Measurements from ENCODE around the gene SIGLEC9.
"Not testable (repeated sequence)": the region's sequence is repeated elsewhere in the genome, so short reads cannot be mapped to it uniquely, and the experiment has no call there.

Gene SIGLEC9

DNA sequence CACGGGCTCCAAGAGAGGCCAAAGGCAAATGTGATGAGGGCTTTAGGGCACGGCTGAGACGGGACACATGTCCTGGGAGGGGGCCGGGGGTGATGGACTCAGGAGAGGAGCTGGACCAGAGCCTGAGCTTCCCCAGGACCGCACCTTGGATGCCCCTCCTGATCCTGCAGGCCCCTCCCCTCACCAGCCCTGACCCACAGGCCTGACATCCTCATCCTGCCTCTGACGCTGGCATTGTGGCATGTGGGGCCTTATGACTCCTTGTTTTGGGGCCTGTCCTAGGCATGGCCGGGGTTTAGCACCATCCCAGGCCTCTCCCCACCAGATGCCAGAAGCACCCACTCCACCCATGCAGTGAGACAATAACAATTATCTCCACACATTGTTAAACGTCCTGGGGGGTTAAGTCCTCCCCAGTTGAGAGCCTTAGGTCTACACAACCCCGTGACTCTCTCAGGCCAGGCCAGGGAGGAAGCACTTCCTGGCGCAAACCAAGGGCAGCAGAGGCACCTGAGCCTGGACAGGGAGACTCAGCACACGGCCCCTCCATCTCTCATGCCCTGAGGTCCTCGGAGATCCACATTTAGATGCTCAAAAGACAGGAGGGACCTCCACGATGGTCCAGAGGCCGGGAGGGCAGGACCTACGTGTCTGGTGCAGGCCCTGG is 18.2 kb downstream of the SIGLEC9 start:
- in situ Hi-C loops (cut with MboI; ENCODE audit: low sequenced_read_pairs), result not testable (repeated sequence)

DNA sequence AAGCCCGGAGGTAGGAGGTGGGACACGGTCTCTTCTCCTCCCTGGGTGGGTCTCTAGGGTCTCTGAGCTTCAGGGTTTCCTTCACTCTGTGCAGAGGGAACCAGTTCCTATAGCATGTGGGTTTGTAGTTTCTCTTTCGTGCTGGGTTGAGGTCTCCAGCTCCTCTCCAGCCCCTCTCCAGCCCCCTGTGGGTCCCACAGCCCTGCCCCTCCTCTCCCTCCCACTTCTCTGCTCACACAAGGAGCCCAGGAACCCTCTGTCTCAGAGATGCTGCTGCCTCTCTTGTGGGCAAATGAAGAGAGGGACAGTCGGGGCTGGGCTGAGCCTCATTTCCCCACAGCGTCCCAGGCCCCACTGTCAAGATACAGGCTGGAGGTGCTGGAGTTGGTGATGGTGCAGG is 18.8 kb downstream of the SIGLEC9 start:
- in situ Hi-C loops (cut with MboI; ENCODE audit: low sequenced_read_pairs), result no loop called here

DNA sequence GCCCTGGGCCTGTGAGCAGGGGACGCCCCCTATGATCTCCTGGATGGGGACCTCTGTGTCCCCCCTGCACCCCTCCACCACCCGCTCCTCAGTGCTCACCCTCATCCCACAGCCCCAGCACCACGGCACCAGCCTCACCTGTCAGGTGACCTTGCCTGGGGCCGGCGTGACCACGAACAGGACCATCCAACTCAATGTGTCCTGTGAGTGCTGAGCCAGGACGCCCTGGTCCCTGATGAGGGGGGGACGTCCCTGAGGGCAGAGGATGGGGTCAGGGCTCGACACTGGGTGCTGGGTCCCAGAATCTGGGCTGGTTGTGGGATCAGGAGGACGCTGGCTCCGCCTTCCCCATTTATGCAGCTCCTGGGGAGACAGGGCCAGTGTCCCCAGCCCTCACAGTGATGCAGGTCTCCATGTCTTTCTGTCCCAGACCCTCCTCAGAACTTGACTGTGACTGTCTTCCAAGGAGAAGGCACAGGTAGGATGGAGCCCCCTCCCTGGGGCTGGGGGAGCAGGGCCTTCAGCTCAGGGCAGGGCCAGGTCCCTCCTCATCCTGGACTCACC is 19.9 kb downstream of the SIGLEC9 start:
- in situ Hi-C loops (cut with MboI; ENCODE audit: low sequenced_read_pairs), result no loop called here

DNA sequence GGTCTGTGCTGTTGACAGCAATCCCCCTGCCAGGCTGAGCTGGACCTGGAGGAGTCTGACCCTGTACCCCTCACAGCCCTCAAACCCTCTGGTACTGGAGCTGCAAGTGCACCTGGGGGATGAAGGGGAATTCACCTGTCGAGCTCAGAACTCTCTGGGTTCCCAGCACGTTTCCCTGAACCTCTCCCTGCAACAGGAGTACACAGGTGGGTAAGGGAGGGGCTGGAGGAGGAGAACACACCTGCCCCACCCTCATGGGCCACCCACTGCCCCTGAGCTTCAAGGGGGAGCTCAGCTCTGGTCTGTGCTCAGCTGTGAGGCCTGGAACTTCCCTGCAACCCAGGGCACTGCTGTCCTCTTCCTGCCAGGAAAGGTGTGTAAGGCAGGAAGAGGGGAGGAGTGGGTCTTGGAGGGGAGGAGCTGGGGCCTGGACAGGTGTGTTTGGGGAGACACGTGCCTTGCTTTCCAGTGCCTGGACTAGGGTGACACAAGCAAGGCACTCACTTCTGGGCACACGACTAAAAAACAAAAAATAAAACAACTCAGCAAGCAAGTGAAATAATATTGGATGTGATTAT is 21.3 kb downstream of the SIGLEC9 start:
- in situ Hi-C loops (cut with MboI; ENCODE audit: low sequenced_read_pairs), result no loop called here

DNA sequence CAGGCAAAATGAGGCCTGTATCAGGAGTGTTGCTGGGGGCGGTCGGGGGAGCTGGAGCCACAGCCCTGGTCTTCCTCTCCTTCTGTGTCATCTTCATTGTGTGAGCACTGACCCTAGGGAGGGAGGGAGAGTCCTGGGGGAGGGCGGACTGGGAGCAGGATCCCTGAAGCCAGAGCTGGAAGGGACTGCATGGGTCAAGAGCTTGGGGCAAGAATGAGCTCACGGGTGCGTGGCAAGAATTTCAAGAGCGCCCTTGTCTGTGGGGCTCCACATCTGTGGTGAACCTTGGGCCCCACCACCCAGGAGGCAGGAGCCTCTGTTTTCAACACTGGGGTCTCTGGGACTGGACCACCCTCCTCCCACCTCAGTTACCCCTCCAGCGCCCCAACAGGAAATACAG is 22.0 kb downstream of the SIGLEC9 start:
- in situ Hi-C loops (cut with MboI; ENCODE audit: low sequenced_read_pairs), result no loop called here

DNA sequence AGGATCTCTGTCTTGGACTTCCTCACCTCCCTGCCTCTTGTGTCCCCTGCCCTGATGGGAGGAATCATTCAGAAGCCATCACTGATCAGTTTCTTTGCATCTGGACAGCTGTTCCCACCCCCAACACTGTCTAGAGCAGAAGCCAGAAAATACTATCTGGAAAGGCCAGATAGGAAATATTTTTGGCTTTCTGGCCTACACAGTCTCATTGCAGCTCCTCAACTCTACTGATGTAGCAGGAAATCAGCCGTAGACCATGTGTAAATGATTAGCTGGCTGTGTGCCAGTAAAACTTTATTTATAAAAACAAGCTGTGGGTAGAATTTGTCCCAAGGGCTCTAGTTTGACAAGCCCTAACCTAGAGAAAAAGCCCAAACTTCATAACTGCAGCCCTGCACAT is 23.0 kb downstream of the SIGLEC9 start:
- in situ Hi-C loops (cut with MboI; ENCODE audit: low sequenced_read_pairs), result no loop called here

DNA sequence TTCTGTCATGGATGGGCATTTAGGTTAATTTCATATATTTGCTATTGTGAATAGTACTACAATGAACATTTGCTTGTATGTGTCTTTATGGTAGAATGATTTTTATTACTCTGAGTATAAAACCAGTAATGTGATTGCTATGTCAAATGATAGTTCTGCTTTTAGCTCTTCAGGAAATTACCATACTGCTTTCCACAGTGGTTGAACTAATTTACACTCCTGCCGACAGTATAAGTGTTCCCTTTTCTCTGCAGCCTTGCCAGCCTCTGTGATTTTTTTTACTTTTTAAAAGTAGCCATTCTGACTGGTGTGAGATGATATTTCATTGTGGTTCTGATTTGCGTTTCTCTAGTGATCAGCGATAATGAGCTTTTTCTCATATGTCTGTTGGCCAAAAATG is 23.9 kb downstream of the SIGLEC9 start:
- in situ Hi-C loops (cut with MboI; ENCODE audit: low sequenced_read_pairs), result no loop called here

DNA sequence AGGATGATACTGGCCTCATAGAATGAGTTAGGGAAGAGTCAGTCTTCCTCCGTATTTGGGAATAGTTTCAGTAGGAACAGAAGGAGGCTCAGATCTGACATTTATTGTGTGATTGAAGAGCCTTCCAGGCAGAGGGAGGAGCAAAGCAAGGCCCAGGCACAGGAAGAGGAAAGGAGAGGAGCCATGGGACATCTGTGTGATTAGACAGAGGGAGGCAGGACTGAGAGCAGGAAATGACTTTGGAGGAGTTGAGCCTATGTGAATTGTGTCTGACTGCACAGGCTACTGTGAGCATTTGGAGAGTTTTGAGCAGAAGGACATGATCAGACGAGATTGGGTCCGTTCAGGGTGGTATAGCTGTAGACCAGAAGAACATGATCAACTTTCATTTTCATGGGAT is 25.9 kb downstream of the SIGLEC9 start:
- in situ Hi-C loops (cut with MboI; ENCODE audit: low sequenced_read_pairs), result no loop called here

DNA sequence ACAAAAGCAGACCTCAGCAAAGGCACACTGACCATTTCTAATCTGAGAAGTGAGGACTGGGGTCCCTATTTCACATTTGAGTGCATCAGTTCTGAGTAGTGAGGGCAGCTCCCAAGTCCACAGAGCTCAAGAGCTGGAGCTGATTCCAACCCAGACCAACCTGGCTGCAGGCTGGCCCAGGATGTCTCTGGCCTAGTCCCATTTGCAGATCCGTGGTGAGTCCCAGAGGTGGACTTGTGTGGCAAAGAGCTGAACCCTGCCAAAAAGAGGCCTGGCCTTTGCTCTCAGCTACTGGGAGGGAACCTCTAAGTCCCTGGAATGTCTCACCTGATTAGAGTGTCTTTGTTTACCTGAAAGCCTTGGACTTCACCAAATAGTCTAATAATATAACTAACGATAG is 32.0 kb downstream of the SIGLEC9 start:
- in situ Hi-C loops (cut with MboI; ENCODE audit: low sequenced_read_pairs), result no loop called here

DNA sequence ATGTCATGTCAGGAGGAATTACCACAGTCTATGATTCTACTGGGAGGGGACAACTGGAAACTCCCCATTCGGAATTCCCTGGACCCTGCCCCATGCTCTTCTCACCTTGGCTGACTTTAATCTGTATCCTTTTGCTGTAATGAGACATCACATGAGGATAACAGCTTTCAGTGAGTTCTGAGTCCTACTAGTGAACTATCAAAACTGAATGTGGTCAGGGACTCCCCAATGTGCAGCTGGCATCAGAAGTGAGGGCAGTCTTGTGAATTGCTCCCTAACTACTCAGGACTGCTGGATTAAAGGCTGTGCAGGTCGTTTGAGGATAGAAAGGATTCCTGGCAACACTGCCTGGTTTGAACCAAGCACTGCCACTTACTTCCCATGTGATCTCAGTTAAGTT is 32.6 kb downstream of the SIGLEC9 start:
- in situ Hi-C loops (cut with MboI; ENCODE audit: low sequenced_read_pairs), result no loop called here

DNA sequence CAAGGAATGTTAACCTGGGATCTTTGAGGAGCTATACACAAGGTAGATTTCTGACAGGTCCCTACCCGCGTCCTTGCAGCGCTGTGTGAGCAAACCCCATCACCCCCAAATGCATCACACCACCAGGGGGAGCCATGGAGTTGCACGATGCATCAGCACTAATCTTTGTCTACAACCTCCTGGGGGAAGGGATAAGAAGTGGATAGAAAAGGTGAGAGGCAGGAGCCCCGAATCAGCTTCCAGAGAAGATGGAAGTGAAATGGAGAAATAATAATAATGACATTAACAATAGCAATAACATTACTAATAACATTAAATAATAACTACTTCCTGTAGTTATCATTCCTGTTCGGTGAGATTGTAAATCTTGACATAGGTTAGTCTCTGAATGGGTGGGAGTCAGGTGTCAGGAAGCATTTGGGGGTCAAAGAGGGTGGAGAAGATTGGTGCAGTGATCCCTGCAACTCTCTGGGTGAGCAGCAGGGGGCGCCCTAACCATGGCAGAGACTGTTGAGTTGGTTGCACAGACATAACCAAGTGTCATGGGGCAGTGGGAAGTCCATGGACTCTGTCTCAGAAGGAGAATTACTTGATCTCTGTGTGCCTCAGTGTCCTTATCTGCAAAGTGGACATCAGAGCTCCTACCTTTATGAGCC is 33.9 kb downstream of the SIGLEC9 start:
- in situ Hi-C loops (cut with MboI; ENCODE audit: low sequenced_read_pairs), result no loop called here

DNA sequence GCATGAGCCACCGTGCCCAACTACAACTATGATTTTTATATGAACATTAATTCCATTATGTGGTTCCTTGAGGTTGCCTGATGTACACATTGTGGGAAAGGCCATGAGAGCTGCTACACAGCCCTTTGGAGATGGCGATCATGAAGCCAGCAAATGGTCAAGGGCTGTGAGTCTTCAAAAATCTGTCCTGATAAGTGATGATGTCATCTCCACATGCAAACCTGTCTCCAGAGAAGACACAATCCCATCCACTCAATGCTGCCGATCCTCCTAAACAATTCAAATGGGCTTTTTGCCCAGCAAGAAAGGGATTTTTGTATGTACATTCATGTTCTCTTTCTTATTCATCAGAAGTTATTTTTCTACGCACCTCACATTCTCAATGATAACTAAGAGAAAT is 35.0 kb downstream of the SIGLEC9 start:
- in situ Hi-C loops (cut with MboI; ENCODE audit: low sequenced_read_pairs), result loop anchor here (10.0 kb wide), 1 partner anchor 95 kb away; the partner anchor contains the start of gene SIGLECL1

DNA sequence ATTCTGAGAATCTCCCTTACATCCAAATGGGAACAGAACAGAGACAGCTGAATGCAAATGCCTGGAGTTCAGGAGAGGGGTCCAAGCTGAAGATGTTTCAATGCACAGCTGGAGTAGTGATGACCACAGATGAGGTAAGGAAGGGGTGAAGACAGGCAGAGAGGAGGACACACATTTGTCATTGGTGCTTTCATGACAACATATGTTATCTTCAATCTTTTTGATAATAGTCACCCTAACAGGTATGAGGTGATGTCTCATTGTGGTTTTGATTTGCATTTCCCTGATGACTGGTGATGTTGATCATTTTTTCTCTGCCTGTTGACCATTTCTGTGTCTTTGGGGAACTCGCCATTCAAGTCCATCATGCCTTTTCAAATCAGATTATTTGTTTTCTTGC is 36.6 kb downstream of the SIGLEC9 start:
- in situ Hi-C loops (cut with MboI; ENCODE audit: low sequenced_read_pairs), result loop anchor here (10.0 kb wide), 1 partner anchor 94 kb away; the partner anchor contains the start of gene SIGLECL1

DNA sequence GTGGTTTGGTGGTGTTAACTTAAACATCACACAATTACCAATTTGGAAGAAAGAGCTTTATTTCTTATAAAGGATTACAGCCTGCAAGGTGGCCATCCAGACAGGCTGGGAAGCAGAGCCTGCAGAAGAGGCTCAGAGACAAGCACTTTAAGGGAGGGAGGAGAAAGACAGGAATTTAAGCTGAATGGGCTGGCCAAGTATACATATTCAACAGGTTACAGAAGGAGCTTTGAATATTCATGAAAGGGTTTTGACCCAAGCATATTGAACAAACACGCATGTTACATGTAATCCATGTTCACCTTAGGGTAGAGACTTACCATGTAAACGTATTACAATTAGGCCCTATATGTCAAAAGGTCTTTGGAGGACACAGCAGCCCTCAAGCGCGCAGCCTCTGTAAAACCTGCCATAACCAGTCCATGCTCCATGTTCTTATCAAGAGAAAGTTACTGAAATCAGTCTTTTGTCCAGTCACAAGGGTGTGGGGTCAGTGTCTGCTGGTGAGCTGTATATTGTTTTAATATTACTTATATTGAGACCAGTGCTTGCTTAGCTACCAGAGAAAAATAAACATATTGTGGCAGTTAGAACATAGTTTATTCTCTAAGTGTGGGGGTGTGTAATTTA is 37.3 kb downstream of the SIGLEC9 start:
- in situ Hi-C loops (cut with MboI; ENCODE audit: low sequenced_read_pairs), result loop anchor here (10.0 kb wide), 1 partner anchor 93 kb away; the partner anchor contains the start of gene SIGLECL1

DNA sequence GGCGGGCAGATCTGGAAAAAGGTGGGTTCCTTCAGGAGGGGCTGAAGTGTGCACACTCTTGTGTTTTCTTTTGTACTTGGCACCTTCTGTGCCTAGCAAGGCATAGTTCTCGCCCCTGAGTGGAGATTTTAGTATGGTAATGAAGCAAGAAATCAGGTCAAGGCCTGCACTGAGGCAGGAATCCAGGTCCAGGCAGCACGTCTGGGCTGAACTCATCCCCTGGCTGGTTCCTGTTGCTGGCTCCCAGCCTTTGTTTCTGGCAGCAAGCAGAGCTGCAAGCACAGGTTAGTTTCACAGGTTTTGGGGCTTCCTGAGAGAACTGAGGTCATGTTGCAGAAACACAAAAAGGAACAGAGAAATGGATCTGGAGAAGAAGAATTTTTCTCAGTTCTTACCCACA is 38.6 kb downstream of the SIGLEC9 start:
- in situ Hi-C loops (cut with MboI; ENCODE audit: low sequenced_read_pairs), result loop anchor here (10.0 kb wide), 1 partner anchor 92 kb away; the partner anchor contains the start of gene SIGLECL1

DNA sequence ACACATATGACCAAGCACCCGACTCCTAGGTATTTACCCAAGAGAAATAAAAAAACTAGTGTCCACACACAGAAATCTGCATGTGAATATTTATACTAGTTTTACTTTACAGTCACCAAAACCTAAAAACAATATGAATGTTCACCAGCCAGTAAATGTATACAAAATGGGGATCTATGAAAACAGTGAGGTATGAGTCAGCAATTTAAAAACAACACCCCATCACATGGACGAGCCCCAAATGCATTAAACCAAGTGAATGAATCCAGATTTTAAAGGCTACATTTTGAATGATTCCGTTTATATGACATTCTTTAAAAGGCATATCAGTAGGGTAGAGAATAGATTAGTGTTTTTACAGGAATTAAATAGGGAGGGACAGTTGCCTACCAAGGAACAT is 39.5 kb downstream of the SIGLEC9 start:
- in situ Hi-C loops (cut with MboI; ENCODE audit: low sequenced_read_pairs), result loop anchor here (10.0 kb wide), 1 partner anchor 91 kb away; the partner anchor contains the start of gene SIGLECL1

DNA sequence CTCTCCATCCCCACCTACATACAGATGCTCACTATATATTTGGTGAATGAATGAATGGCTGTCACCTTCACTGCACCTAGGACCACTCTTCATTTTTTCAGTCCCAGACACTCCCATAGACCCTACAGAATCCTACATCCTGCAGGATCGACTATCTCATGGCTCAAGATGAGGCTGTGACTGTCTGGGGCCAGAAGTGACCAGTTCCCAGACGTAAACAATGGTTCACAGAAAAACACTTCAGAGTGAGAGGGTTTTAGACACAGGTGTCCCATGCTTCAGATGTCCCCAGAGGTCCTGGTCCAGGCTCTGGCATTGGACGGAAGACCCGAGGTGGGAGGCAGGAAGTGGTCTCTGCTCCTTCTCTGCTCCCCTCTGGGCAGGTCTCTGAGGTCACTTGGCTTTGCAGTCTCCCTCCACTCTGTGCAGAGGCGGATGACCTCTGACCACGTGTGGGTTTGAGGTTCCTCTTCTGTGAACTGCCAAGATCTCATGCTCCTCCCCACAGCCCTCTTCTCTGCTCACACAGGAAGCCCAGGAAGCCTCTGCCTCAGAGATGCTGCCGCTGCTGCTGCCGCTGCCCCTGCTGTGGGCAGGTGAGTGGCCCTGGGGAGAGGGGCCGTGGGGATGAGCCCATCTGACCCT is 42.3 kb downstream of the SIGLEC9 start:
- in situ Hi-C loops (cut with MboI; ENCODE audit: low sequenced_read_pairs), result loop anchor here (10.0 kb wide), 1 partner anchor 88 kb away; the partner anchor contains the start of gene SIGLECL1

DNA sequence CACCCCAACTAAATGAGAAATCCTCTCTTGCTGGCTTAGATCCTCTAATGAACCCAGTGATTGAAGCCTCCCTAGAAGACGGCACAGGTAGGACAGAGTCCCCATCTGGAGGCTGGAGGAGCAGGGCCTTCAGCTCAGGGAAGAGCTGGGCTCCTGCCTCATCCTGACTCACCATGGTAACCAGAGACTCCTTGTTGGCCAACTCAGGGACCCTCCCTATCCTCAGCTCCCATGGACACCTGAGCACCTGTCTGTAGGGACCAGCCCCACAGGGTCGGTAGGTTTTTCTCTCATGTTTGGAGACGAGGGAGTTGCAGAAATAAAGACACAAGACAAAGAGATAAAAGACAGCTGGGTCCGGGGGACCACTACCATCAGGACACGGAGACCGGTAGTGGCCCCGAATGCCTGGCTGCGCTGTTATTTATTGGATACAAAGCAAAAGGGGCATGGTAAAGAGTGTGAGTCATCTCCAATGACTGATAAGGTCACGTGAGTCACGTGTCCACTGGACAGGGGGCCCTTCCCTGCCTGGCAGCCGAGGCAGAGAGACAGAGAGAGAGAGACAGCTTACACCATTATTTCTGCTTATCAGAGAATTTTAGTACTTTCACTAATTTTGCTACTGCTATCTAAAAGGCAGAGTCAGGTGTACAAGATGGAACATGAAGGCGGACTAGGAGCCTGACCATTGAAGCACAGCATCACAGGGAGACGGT is 44.0 kb downstream of the SIGLEC9 start:
- in situ Hi-C loops (cut with MboI; ENCODE audit: low sequenced_read_pairs), result loop anchor here (10.0 kb wide), 1 partner anchor 86 kb away; the partner anchor contains the start of gene SIGLECL1

DNA sequence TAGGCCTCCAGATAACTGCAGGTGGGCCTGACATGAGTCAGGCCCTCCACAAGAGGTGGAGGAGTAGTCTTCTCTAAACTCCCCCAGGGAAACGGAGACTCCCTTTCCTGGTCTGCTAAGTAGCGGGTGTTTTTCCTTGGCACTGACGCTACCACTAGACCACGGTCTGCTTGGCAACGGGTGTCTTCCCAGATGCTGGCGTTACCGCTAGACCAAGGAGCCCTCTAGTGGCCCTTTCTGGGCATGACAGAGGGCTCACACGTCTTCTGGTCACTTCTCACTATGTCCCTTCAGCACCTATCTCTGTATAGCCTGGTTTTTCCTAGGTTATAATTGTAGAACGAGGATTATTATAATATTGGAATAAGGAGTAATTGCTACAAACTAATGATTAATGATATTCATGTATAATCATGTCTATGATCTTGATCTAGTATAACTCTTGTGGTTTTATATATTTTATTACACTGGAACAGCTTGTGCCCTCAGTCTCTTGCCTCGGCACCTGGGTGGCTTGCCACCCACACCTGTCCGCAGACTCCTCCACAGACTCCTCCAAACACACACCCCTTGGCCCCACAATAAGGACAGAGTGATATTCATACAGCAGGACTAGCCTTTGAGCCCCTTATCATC is 44.7 kb downstream of the SIGLEC9 start:
- in situ Hi-C loops (cut with MboI; ENCODE audit: low sequenced_read_pairs), result loop anchor here (10.0 kb wide), 1 partner anchor 85 kb away; the partner anchor contains the start of gene SIGLECL1
